LNCaP clone FGC (cell line): ENCODE data around the gene NUPR1.
A peak's percentile ranks its signal among the peaks of the same experiment; 100 is the strongest.

Experiments used
- DNase-seq: peaks from one replicate; pipeline ENCODE4 v3.0.0-alpha.2; 2011; ENCODE audit warnings: low read depth
- H3K4me3 ChIP-seq: 2 replicates; pipeline ENCODE4 v1.5.1; 2011; ENCODE audit warnings: mild to moderate bottlenecking, low read depth, low read length, control low read depth
- TF ChIP-seq, protein P1 (sequence below): IDR thresholded peaks from 2 replicates; pipeline ENCODE4 v1.5.1; 2012; ENCODE audit warnings: mild to moderate bottlenecking; ENCODE audit not compliant: control insufficient read depth, insufficient read depth; ENCODE audit errors: extremely low read depth

NUPR1 gene, protein sequence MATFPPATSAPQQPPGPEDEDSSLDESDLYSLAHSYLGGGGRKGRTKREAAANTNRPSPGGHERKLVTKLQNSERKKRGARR

DNA sequence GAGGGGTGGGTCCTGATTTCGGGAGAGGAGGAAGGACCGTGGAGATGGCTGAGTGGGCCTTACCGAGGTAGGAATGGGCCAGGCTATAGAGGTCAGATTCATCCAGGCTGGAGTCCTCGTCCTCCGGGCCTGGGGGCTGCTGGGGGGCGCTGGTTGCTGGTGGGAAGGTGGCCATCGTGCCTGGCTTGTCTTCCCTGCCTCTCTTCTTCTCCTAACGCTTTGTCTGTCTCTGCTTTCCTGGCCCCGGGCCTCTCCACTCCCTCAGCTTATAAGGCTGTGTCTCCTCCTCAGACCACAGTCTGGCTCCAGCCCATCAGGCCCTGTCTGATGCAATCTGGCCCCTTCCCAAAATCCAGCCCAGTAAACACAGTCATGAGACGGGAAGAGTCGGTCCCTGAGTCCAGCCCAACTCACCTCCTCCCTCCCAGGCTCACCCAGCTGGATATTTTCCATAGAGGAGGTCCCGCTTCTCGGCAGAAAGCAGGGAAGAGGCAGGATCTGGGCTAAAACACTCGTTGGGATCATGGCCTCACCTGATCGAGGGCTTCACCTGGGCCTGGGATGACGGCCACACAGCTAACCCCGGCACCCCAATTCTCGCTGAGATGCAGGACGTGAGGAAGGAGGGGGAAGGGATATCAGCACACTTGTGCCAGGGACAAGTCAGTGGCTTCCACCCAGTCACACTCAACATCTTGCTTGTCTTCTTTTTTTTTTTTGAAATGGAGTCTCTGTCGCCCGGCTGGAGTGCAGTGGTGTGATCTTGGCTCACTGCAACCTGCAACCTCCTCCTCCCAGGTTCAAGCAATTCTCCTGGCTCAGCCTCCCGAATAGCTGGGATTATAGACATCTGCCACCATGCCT lies at the start of gene NUPR1:
Gene NUPR1, minus strand, starts transcription at position 242 of the 864 bp plus-strand sequence. Its CDS starts 67 bp downstream, at position 175.
- peak; percentile 99 for DNase-seq
- TF ChIP-seq, protein P1, sequence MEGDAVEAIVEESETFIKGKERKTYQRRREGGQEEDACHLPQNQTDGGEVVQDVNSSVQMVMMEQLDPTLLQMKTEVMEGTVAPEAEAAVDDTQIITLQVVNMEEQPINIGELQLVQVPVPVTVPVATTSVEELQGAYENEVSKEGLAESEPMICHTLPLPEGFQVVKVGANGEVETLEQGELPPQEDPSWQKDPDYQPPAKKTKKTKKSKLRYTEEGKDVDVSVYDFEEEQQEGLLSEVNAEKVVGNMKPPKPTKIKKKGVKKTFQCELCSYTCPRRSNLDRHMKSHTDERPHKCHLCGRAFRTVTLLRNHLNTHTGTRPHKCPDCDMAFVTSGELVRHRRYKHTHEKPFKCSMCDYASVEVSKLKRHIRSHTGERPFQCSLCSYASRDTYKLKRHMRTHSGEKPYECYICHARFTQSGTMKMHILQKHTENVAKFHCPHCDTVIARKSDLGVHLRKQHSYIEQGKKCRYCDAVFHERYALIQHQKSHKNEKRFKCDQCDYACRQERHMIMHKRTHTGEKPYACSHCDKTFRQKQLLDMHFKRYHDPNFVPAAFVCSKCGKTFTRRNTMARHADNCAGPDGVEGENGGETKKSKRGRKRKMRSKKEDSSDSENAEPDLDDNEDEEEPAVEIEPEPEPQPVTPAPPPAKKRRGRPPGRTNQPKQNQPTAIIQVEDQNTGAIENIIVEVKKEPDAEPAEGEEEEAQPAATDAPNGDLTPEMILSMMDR, result no peak
- peak within 1 kb of the TSS; percentile 77 for H3K4me3 ChIP-seq

DNA sequence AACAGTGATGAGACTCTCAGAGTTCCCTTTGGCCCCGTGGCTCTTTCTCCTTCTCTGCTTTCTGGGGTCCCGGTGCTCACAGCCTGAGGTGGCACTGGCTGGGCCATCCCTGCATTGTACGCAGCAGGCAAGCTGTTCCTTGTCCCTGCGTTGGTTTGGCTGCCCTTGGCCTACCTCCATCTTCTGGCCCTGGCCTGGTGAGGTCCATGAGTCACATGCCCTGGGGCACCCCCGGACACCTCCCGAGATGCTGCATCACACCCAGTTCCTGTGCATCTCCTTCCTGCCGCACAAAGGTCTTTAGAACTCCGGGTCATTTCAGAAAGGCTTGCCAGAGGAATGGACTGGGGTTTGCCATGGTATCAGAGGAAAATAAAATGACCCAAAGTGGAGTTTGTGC lies 48.6 kb upstream of the NUPR1 start:
- H3K4me3 ChIP-seq, result no peak overlapping the region
- TF ChIP-seq, protein P1, result no peak
- no peak for DNase-seq

DNA sequence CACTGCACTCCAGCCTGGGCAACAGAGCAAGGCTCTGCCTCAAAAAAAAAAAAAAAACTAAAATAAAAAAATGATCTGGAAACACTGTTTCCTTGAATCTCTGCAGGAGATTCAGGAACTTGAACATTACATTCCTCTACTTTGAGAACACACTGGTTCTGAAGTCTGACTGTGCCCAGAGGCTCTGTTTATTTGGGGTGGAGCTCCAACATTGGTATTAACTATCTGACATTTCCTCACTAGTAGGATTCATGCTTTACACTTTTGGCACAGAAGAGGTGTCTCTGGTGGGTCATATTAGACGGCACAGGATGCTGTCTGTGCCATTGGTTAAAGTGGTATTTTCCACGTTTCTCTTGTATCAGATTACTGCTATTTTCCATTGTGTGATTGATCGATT lies 47.7 kb upstream of the NUPR1 start:
- TF ChIP-seq, protein P1, result no peak
- no peak for DNase-seq
- H3K4me3 ChIP-seq, result no peak overlapping the region

DNA sequence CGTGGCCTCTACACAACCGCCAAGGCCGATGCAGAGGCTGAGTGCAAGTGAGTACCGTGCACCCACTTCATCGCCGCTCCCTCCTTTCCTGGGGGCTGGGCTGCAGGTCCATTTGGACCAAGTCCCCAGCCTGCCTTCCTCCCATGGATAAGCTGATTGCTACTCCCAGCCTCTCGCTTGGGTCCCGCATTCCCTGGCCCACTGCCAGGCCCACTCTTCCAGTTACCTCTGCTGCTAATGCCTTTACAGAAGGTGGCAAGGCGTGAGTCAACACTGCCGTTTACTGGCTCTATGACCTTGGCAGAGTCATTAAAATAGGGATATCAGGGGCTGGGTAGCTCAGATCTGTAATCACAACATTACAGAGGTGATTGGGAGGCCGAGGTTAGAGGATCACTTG lies 46.9 kb upstream of the NUPR1 start:
- TF ChIP-seq, protein P1, result no peak
- H3K4me3 ChIP-seq, result no peak overlapping the region
- DNase-seq, result no peak

DNA sequence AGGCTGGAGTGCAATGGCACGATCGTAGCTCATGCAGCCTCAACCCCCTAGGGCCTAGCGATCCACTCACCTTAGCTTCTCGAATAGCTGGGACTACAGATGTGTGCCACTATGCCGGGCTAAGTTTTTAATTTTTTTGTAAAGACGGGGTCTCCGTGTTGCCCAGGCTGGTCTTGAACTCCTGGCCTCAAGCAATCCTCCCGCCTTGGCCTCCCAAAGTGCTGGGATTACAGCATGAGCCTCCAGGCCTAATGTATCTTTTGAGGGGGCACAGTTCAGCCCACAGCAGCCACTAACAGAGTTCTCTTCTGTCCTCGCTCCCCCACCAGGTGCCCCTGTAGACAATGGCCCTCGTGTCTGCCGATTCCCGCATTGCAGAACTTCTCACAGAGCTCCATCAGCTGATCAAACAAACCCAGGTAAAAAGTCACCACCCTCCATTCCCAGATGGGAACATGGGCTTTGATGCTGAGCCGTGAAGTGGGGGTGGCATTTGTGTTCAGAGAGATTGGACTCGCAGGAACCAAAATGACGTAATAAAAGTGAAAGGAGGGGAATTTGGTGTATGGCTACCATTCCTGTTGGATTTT lies 42.0 kb upstream of the NUPR1 start:
- DNase-seq, result no peak
- H3K4me3 ChIP-seq, result no peak overlapping the region
- TF ChIP-seq, protein P1, result no peak

DNA sequence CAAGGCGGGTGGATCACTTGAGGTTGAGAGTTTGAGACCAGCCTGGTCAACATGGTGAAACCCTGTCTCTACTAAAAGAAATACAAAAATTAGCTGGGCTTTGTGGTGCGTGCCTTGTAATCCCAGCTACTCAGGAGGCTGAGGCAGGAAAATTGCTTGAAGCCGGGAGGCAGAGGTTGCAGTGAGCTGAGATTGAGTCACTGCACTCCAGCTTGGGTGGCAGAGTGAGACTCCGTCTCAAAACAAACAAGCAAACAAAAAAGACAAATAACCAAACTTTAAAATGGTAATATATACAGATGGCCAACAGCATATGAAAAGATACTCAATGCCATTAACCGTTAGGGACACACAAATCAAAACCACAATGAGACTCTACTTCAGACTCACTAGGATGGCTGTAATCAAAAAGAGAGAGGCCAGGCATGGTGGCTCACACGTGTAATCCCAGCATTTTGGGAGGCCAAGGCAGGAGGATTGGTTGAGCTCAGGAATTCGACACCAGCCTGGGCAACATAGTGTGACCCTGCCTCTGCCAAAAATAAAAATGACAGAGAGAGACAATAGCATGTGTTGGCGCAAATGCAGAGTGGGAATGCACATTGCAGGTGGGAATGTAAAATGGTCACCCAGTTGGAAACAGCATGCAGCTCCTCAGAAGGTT lies 36.8 kb upstream of the NUPR1 start:
- no peak for DNase-seq
- TF ChIP-seq, protein P1, result no peak

More for the DNA sequence above, 36.8 kb upstream of the NUPR1 start:
- no peak overlapping the region for H3K4me3 ChIP-seq
